NCI-H460 (cell line): ENCODE measurements around the gene SLC25A23. TPM values are rescaled to one million over a fixed set of nuclear protein-coding genes. Genes with fewer than 3 reads are reported as not detected.
A peak's percentile ranks its signal among the peaks of the same experiment; 100 is the strongest.

Experiments used
- DNase-seq: peaks from one replicate; pipeline ENCODE4 v3.0.0-alpha.2; 2016; ENCODE audit warnings: low read depth; ENCODE audit errors: extremely low read depth
- total RNA-seq: library from RNA; depleted of rRNA; stranded (reverse); fragments of >200 nt; shearing (Covaris generic); gene quantifications from 2 replicates; pipeline ENCODE4 v1.2.3, GENCODE V29; 2014

The SLC25A23 gene
- total RNA-seq, 1 experiment from 2014 or later: 14.1 TPM

DNA sequence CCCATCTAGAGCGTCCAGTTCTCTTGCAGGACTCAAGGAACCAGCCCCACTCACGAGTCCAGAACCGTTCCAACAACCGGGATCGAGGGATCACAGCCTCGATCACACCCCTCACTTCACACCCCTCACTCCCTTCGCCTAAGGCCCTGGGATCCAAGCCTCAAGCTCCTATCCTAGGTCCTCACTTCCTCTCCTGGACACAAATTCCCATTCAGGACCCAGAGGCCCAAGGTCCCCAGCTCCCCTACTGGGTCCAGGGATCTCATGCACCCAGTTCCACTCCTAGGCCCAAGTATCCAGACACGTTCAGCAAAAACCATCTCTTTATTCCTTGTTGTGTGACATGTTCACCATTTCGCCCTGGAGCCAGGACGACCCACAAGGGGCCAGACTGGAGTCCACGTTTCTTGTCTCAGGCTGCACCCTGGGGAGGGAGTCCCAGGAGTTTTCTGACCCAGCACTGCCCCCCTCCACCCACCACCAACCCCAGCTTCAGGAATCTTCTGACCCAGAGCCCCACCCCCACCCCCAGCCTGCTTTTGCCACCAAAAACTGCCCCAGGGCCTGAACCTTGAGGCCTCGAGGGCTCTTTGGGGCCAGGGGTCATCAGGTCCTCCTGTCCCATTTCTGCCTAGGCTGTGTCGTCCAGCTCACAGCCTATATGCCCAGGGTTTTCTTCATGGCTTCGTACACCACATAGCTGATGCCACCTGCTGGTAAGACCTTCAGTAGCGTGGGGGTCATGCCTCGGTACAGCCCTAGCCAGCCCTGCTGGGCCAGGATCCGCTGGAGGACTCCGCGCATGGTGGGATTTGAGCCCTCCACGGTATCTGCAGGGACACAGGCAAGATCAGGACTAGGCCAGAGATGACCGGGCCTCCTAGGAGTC, 33.6 kb downstream of the SLC25A23 start:
- DNase-seq: no peak

GRCh38 chr19:6424939-6425731, 34.5 kb downstream of the SLC25A23 start:
- DNase-seq: peak; percentile 99

- DNase-seq: no peak
Observed at GRCh38 chr19:6424195-6424938, 35.2 kb downstream of the SLC25A23 start, which contains the start of gene KHSRP. Gene KHSRP, minus strand, starts transcription at chr19:6424811. Its CDS starts 110 bp downstream, at chr19:6424701.

GRCh38 chr19:6423499-6424194, 35.9 kb downstream of the SLC25A23 start:
- DNase-seq: no peak

- no peak for DNase-seq
Observed at GRCh38 chr19:6421075-6422014, 38.2 kb downstream of the SLC25A23 start.

GRCh38 chr19:6418562-6418932, 41.0 kb downstream of the SLC25A23 start:
- DNase-seq: no peak

GRCh38 chr19:6417713-6418561, 41.7 kb downstream of the SLC25A23 start:
- DNase-seq: peak; percentile 33

DNA sequence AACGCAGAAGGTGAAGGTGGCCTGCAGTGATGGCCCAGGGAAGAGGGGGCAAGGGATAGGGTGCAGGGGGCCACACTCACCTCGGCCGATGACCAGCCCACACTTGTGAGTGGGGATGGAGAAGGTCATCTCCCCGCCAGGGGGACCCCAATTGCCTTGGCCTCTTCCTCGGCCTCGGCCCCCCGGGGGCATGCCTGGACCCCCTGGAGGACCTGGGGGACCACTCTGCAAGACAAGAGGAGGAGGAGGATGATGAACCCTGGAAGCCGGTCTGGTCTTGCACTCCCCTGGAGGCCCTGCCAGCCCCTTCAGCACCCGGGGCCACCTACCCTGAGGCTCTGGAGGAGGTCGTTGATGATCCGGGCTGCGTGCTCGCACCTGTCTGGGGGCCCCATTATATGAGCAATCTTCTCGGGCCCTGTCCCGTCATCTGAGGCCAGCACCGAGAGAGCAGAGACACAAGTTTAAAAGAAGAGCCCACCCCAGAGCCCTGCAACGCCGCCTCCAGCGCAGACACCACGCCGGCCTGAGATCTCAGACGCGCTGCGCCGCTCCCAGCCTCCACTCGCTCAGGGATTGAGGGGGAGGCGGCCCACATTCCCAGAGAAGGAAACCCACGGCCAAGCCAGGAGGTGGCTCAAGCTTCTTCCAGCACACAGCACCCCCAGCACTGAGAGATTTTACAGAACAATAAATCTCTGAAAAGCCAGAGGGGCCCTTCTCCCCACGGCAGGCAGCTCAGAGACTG, 42.8 kb downstream of the SLC25A23 start:
- no peak for DNase-seq

- no peak for DNase-seq
Observed at GRCh38 chr19:6415591-6416190, 43.9 kb downstream of the SLC25A23 start.

- DNase-seq: no peak
Observed at GRCh38 chr19:6414793-6415590, 44.6 kb downstream of the SLC25A23 start.

DNA sequence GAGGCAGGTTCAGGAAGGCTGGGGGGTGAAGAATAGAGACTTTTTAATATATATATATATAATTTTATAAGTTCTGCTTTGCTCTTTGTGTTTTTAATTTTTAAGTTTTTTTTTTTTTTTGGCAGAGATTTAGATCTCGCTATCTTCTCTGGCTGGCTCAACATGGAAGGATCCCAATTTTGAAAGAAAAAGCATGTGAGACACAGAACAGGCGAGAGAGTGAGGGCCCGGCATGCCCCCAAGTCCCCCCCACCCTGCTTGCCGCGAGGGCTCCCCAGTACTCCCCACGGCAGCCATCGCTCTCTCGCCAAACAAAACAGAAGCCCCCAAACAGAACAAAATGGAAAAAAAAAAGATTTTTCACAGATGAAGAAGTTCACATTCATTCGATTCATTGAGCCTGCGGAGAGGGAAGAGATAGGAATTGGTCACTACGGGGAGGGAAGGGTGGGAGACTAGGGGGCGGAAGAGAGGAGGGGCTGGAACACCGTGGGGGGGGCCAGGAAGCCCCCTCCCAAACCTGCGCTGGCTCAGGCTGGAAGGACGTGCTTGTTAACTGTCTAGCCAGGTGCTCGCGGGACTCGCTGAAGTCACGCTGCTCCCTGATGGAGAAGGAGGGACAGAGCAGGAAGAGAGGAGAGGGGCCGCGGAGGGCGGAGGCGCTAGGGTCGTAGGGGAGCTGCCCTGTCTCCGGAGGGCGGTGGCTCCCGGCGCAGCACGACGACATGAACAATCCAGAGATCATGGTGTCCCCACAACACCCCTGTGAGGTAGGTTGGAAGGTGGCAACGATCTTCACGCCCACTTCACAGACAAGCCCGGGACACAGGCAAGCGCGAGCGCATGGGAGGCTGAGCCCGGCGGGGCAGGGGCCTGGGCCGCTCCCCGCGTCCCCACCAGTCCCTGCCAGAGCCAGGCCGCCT, 45.6 kb downstream of the SLC25A23 start:
- DNase-seq: no peak

DNA sequence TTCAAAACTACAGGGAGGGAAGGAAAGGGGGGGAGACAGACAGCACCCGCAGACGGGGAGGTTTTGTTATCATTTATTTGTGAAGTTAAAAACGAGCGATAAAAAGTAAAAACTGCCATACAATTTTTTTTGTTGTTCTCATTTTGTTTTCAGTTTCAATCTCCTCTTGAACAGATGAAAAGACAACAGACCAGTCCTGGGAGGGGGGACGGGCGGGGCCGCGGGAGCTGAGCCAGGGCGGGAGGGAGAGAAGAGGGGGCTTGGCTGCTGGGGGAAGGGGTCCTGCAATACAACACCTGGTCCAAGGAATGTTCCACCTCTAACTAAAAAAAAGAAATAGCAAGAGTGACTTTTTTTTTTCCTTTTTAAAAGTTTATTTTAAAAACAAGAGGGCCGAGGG, 46.3 kb downstream of the SLC25A23 start:
- no peak for DNase-seq

DNA sequence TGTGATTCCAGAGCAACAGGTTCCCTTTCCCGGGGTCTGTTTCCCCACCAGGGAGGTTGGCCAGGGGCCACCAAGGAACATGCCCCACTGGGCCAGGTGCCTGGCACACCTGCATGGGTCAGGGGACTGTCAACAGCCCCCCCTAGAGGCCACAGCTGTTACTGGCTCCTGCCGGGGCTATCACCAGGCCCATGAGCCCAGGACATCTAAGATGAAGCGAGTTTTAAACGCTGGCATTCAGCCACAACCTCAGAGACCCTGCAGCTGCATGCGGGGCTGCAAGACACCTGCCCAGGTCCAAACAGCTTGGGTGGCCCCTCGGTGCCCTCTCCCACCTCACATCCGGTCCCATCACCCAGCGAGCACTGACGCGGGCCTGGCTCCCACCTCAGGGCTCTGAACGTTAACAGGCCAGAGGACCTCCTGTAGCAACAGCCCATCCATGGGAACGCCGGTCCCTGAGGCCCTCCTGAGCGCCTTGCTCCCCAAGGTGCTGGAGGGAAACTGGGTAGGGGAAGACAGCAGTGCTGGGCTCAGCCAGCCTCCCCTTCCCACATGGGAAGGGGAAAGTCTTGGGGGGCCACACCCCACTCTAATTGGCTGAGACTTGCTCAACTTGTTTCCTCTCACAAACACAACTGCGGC, 47.0 kb downstream of the SLC25A23 start:
- no peak for DNase-seq

GRCh38 chr19:6412061-6412446, 47.5 kb downstream of the SLC25A23 start:
- DNase-seq: no peak

GRCh38 chr19:6409346-6409745, 50.2 kb downstream of the SLC25A23 start:
- DNase-seq: no peak
